HUES64 (cell line): ENCODE measurements around the gene TOLLIP.
"Not testable (repeated sequence)": the region's sequence is repeated elsewhere in the genome, so short reads cannot be mapped to it uniquely, and the experiment has no call there.

Experiments used
- H3K27ac ChIP-seq: 2 replicates; pipeline ENCODE4 v1.7.0; 2013; ENCODE audit warnings: low read depth, low read length, inconsistent platforms
- H3K27me3 ChIP-seq: 2 replicates; pipeline ENCODE4 v1.6.1; 2013; ENCODE audit warnings: mild to moderate bottlenecking, low read length; ENCODE audit not compliant: insufficient read depth
- H3K36me3 ChIP-seq: 2 replicates; pipeline ENCODE4 v1.6.1; 2013; ENCODE audit warnings: mild to moderate bottlenecking, low read length; ENCODE audit not compliant: insufficient read depth
- H3K4me1 ChIP-seq: 2 replicates; pipeline ENCODE4 v1.6.1; 2013; ENCODE audit warnings: mild to moderate bottlenecking, low read length, moderate library complexity; ENCODE audit not compliant: insufficient read depth
- H3K4me3 ChIP-seq: 2 replicates; pipeline ENCODE4 v1.5.1; 2013; ENCODE audit warnings: mild to moderate bottlenecking, low read length, moderate library complexity
- H3K9ac ChIP-seq: 2 replicates; pipeline ENCODE4 v1.6.1; 2013; ENCODE audit warnings: mild to moderate bottlenecking, low read depth, low read length
- H3K9me3 ChIP-seq: 2 replicates; pipeline ENCODE4 v1.6.1; 2013; ENCODE audit warnings: low read depth, low read length; ENCODE audit not compliant: insufficient read depth
- WGBS: fragments of 150-250, 120-280 bp; methylation state at CpG from one replicate; pipeline ENCODE4 v1.1.7; 2013; ENCODE audit warnings: missing lambda C conversion rate; 5-methylcytosine and 5-hydroxymethylcytosine counted together

Gene TOLLIP

GRCh38 chr11:1250411-1250810, 59.0 kb downstream of the TOLLIP start:
- peaks cover 15% of the 10 kb centered on the region for H3K9me3 ChIP-seq
- H3K27ac ChIP-seq, H3K36me3 ChIP-seq, H3K4me1 ChIP-seq, H3K27me3 ChIP-seq, H3K4me3 ChIP-seq, H3K9ac ChIP-seq: not testable (repeated sequence)
- 98% methylated on average over 4 of the region's 12 CpGs for WGBS

- peaks cover 15% of the 10 kb centered on the region for H3K9me3 ChIP-seq
- H3K4me3 ChIP-seq, H3K36me3 ChIP-seq, H3K4me1 ChIP-seq, H3K27me3 ChIP-seq, H3K27ac ChIP-seq, H3K9ac ChIP-seq: not testable (repeated sequence)
- 80% methylated on average over 1 of the region's 18 CpGs for WGBS
Observed at GRCh38 chr11:1248951-1249350, 60.5 kb downstream of the TOLLIP start.

- not testable (repeated sequence) for H3K27me3 ChIP-seq, H3K9ac ChIP-seq, H3K36me3 ChIP-seq, H3K27ac ChIP-seq, H3K4me3 ChIP-seq, H3K4me1 ChIP-seq
- H3K9me3 ChIP-seq = peaks cover 14% of the 10 kb centered on the region
- 99% methylated on average over 13 of the region's 14 CpGs for WGBS
Observed at GRCh38 chr11:1247026-1247425, 62.4 kb downstream of the TOLLIP start.

DNA sequence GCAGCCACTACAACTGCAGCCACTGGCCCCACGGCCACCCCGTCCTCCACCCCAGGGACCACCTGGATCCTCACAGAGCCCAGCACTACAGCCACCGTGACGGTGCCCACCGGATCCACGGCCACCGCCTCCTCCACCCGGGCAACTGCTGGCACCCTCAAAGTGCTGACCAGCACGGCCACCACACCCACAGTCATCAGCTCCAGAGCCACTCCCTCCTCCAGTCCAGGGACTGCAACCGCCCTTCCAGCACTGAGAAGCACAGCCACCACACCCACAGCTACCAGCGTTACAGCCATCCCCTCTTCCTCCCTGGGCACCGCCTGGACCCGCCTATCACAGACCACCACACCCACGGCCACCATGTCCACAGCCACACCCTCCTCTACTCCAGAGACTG, 63.1 kb downstream of the TOLLIP start:
- H3K9ac ChIP-seq, H3K27ac ChIP-seq, H3K4me3 ChIP-seq, H3K9me3 ChIP-seq, H3K27me3 ChIP-seq, H3K36me3 ChIP-seq, H3K4me1 ChIP-seq: not testable (repeated sequence)
- WGBS = 88% methylated on average over 14 of the region's 14 CpGs

DNA sequence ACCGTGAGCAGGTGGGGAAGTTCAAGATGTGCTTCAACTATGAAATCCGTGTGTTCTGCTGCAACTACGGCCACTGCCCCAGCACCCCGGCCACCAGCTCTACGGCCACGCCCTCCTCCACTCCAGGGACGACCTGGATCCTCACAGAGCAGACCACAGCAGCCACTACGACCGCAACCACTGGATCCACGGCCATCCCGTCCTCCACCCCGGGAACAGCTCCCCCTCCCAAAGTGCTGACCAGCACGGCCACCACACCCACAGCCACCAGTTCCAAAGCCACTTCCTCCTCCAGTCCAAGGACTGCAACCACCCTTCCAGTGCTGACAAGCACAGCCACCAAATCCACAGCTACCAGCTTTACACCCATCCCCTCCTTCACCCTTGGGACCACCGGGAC, 63.7 kb downstream of the TOLLIP start:
- H3K27ac ChIP-seq, H3K9ac ChIP-seq, H3K4me3 ChIP-seq, H3K27me3 ChIP-seq, H3K9me3 ChIP-seq, H3K36me3 ChIP-seq, H3K4me1 ChIP-seq: not testable (repeated sequence)
- 97% methylated on average over 13 of the region's 14 CpGs for WGBS

GRCh38 chr11:1244557-1244956, 64.9 kb downstream of the TOLLIP start:
- WGBS = 96% methylated on average over 7 of the region's 9 CpGs
- H3K36me3 ChIP-seq, H3K9ac ChIP-seq, H3K27ac ChIP-seq, H3K9me3 ChIP-seq, H3K4me3 ChIP-seq, H3K4me1 ChIP-seq, H3K27me3 ChIP-seq: not testable (repeated sequence)

- H3K9me3 ChIP-seq, H3K27me3 ChIP-seq, H3K27ac ChIP-seq, H3K4me1 ChIP-seq, H3K9ac ChIP-seq, H3K4me3 ChIP-seq, H3K36me3 ChIP-seq: not testable (repeated sequence)
- 93% methylated on average over 12 of the region's 18 CpGs for WGBS
Observed at GRCh38 chr11:1243521-1243920, 65.9 kb downstream of the TOLLIP start.

DNA sequence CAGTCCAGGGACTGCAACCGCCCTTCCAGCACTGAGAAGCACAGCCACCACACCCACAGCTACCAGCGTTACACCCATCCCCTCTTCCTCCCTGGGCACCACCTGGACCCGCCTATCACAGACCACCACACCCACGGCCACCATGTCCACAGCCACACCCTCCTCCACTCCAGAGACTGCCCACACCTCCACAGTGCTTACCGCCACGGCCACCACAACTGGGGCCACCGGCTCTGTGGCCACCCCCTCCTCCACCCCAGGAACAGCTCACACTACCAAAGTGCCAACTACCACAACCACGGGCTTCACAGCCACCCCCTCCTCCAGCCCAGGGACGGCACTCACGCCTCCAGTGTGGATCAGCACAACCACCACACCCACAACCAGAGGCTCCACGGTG, 66.7 kb downstream of the TOLLIP start:
- WGBS = 85% methylated on average over 7 of the region's 11 CpGs
- H3K27me3 ChIP-seq = not testable (repeated sequence)

GRCh38 chr11:1242289-1242688, 67.1 kb downstream of the TOLLIP start:
- no peaks in the 10 kb centered on the region for H3K4me1 ChIP-seq
- no peaks in the 10 kb centered on the region for H3K36me3 ChIP-seq
- no peak overlapping the region for H3K27ac ChIP-seq
- H3K9me3 ChIP-seq = peaks cover 5% of the 10 kb centered on the region; the same call in 1 of the 2 replicates
- no peak overlapping the region for H3K9ac ChIP-seq
- H3K4me3 ChIP-seq = no peak overlapping the region
- H3K27me3 ChIP-seq = no peaks in the 10 kb centered on the region
- 92% methylated on average over 20 of the region's 20 CpGs for WGBS

More for the DNA sequence above, 66.7 kb downstream of the TOLLIP start:
- H3K27ac ChIP-seq, H3K9me3 ChIP-seq, H3K9ac ChIP-seq, H3K4me1 ChIP-seq, H3K36me3 ChIP-seq, H3K4me3 ChIP-seq: not testable (repeated sequence)

DNA sequence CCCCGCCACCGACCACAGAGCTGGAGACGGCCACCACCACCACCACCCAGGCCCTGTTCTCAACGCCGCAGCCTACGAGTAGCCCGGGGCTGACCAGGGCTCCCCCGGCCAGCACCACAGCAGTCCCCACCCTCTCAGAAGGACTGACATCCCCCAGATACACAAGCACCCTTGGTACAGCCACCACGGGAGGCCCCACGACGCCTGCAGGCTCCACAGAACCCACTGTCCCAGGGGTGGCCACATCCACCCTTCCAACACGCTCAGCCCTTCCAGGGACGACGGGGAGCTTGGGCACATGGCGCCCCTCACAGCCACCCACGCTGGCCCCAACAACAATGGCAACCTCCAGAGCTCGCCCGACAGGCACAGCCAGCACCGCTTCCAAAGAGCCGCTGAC, 67.7 kb downstream of the TOLLIP start:
- Histone ChIP-seq H3K4me1 (no peaks in the 10 kb centered on the region), H3K27me3 (no peaks in the 10 kb centered on the region), H3K36me3 (no peaks in the 10 kb centered on the region), H3K4me3 (no peak overlapping the region), H3K9ac (no peak overlapping the region), H3K27ac (no peak overlapping the region), H3K9me3 (peaks cover 5% of the 10 kb centered on the region; the same call in 1 of the 2 replicates)
- WGBS = 93% methylated on average over 20 of the region's 20 CpGs

DNA sequence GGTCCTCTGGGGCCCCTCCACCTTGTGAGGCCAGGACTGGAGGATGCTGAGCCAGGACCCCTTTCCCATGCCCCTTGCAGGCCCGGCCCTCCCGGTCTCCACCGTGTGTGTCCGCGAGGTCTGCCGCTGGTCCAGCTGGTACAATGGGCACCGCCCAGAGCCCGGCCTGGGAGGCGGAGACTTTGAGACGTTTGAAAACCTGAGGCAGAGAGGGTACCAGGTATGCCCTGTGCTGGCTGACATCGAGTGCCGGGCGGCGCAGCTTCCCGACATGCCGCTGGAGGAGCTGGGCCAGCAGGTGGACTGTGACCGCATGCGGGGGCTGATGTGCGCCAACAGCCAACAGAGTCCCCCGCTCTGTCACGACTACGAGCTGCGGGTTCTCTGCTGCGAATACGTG, 68.7 kb downstream of the TOLLIP start:
- H3K4me3 ChIP-seq = no peak overlapping the region
- WGBS = 88% methylated on average over 25 of the region's 25 CpGs
- H3K27ac ChIP-seq = no peak overlapping the region
- H3K4me1 ChIP-seq = no peaks in the 10 kb centered on the region
- H3K9me3 ChIP-seq = peaks cover 5% of the 10 kb centered on the region; the same call in 1 of the 2 replicates
- no peaks in the 10 kb centered on the region for H3K27me3 ChIP-seq
- no peak overlapping the region for H3K9ac ChIP-seq
- no peaks in the 10 kb centered on the region for H3K36me3 ChIP-seq

DNA sequence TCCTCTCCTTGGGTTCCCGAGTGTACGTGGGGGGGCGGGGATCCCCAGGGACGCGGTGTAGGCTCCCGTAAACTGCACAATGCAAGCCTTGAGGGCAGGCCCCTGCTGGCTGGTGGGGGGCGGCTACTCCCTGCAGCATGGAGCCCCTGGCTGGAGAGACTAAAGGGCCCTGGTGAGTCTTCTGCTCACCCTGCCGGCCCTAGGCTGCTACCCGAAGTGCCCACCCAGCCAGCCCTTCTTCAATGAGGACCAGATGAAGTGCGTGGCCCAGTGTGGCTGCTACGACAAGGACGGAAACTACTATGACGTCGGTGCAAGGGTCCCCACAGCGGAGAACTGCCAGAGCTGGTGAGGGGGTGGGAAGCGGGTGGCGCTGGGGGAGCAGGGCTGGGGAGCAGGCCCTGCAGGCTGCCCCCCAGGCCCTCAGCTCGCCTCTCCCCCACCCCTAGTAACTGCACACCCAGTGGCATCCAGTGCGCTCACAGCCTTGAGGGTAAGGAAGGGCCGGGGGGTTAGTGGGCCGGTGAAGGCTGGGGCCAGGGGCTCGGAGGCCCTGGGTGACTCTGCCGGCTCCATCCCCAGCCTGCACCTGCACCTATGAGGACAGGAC, 69.7 kb downstream of the TOLLIP start:
- Histone ChIP-seq H3K9ac (no peak overlapping the region), H3K27ac (no peak overlapping the region), H3K27me3 (no peaks in the 10 kb centered on the region), H3K4me3 (no peak overlapping the region), H3K4me1 (no peaks in the 10 kb centered on the region), H3K36me3 (no peaks in the 10 kb centered on the region), H3K9me3 (peaks cover 5% of the 10 kb centered on the region; the same call in 1 of the 2 replicates)
- 94% methylated on average over 21 of the region's 23 CpGs for WGBS
